WI38 (cell line): ENCODE data around the gene USPL1.
"Not testable (repeated sequence)": the region's sequence is repeated elsewhere in the genome, so short reads cannot be mapped to it uniquely, and the experiment has no call there.

ENCODE experiments used
- H3K4me3 ChIP-seq: 2 replicates; pipeline ENCODE4 v1.5.1; 2011; ENCODE audit warnings: low read depth, mild to moderate bottlenecking, control low read depth, low read length
- CTCF ChIP-seq: IDR thresholded peaks from 2 replicates; pipeline ENCODE4 v1.5.1; 2012; ENCODE audit warnings: low read depth, mild to moderate bottlenecking, control low read depth, low read length

USPL1 gene

GRCh38 chr13:30623392-30623791, 5.7 kb downstream of the USPL1 start:
- no peak for TF ChIP-seq CTCF
- no peak overlapping the region for H3K4me3 ChIP-seq

- H3K4me3 ChIP-seq = no peak overlapping the region
- TF ChIP-seq CTCF = no peak
Observed at GRCh38 chr13:30624630-30625029, 6.9 kb downstream of the USPL1 start.

GRCh38 chr13:30629527-30629926, 11.8 kb downstream of the USPL1 start:
- H3K4me3 ChIP-seq = no peak overlapping the region
- TF ChIP-seq CTCF = no peak

- H3K4me3 ChIP-seq = no peak overlapping the region
- TF ChIP-seq CTCF = no peak
Observed at GRCh38 chr13:30633861-30634260, 16.1 kb downstream of the USPL1 start.

GRCh38 chr13:30634838-30635237, 17.1 kb downstream of the USPL1 start:
- H3K4me3 ChIP-seq = no peak overlapping the region
- no peak for TF ChIP-seq CTCF

- no peak for TF ChIP-seq CTCF
- no peak overlapping the region for H3K4me3 ChIP-seq
Observed at GRCh38 chr13:30638301-30638700, 20.6 kb downstream of the USPL1 start.

- H3K4me3 ChIP-seq = no peak overlapping the region
- no peak for TF ChIP-seq CTCF
Observed at GRCh38 chr13:30639671-30640070, 22.0 kb downstream of the USPL1 start.

GRCh38 chr13:30641173-30641572, 23.5 kb downstream of the USPL1 start:
- H3K4me3 ChIP-seq = not testable (repeated sequence)
